Adipocyte (in vitro differentiated cells): Measurements from ENCODE around the gene KIAA1614.

Experiments used
- DNase-seq: peaks from one replicate; pipeline ENCODE4 v3.0.0-alpha.2; 2015; ENCODE audit warnings: low read depth
- H3K27me3 ChIP-seq: replicated peaks from 2 replicates; pipeline ENCODE4 v1.7.0; 2013; ENCODE audit warnings: mild to moderate bottlenecking, low read length, moderate library complexity; ENCODE audit not compliant: control insufficient read depth, insufficient read depth
- H3K36me3 ChIP-seq: 2 replicates; pipeline ENCODE4 v1.7.0; 2013; ENCODE audit warnings: low read length, mild to moderate bottlenecking, moderate library complexity; ENCODE audit not compliant: control insufficient read depth, insufficient read depth, severe bottlenecking
- H3K4me1 ChIP-seq: 2 replicates; pipeline ENCODE4 v1.7.0; 2013; ENCODE audit warnings: mild to moderate bottlenecking, low read length, moderate library complexity; ENCODE audit not compliant: control insufficient read depth, insufficient read depth
- H3K4me3 ChIP-seq: 2 replicates; pipeline ENCODE4 v1.7.0; 2013; ENCODE audit warnings: mild to moderate bottlenecking, low read length, moderate library complexity
- H3K9ac ChIP-seq: 2 replicates; pipeline ENCODE4 v1.7.0; 2013; ENCODE audit warnings: mild to moderate bottlenecking, low read length, moderate library complexity
- H3K9me3 ChIP-seq: 2 replicates; pipeline ENCODE4 v1.7.0; 2013; ENCODE audit warnings: mild to moderate bottlenecking, low read length, moderate library complexity; ENCODE audit not compliant: control insufficient read depth

The KIAA1614 gene

GRCh38 chr1:180926164-180926981 lies 13.7 kb downstream of the KIAA1614 start:
- Histone ChIP-seq H3K27me3 (no peaks in the 10 kb centered on the region), H3K9me3 (no peaks in the 10 kb centered on the region), H3K9ac (peak overlapping the region; percentile 49), H3K4me3 (no peak overlapping the region), H3K36me3 (peaks cover 10% of the 10 kb centered on the region), H3K4me1 (peaks cover 18% of the 10 kb centered on the region)
- peak; percentile 65 for DNase-seq

GRCh38 chr1:180927348-180927747 lies 14.7 kb downstream of the KIAA1614 start:
- H3K9ac ChIP-seq = no peak overlapping the region
- H3K4me1 ChIP-seq = peaks cover 22% of the 10 kb centered on the region
- DNase-seq = no peak
- no peak overlapping the region for H3K4me3 ChIP-seq
- no peaks in the 10 kb centered on the region for H3K9me3 ChIP-seq
- H3K27me3 ChIP-seq = no peaks in the 10 kb centered on the region
- peaks cover 10% of the 10 kb centered on the region for H3K36me3 ChIP-seq

- Histone ChIP-seq H3K4me1 (peaks cover 24% of the 10 kb centered on the region), H3K9ac (no peak overlapping the region), H3K27me3 (no peaks in the 10 kb centered on the region), H3K36me3 (peaks cover 10% of the 10 kb centered on the region), H3K9me3 (no peaks in the 10 kb centered on the region), H3K4me3 (no peak overlapping the region)
- no peak for DNase-seq
Measured at GRCh38 chr1:180927841-180928240, 15.1 kb downstream of the KIAA1614 start.

- Histone ChIP-seq H3K27me3 (no peaks in the 10 kb centered on the region), H3K9me3 (no peaks in the 10 kb centered on the region), H3K4me3 (no peak overlapping the region), H3K9ac (no peak overlapping the region), H3K4me1 (peaks cover 22% of the 10 kb centered on the region), H3K36me3 (peaks cover 10% of the 10 kb centered on the region)
- DNase-seq = no peak
Measured at GRCh38 chr1:180928331-180929230, 15.9 kb downstream of the KIAA1614 start.

- H3K4me1 ChIP-seq = peaks cover 22% of the 10 kb centered on the region
- no peak overlapping the region for H3K9ac ChIP-seq
- H3K36me3 ChIP-seq = peaks cover 10% of the 10 kb centered on the region
- H3K4me3 ChIP-seq = no peak overlapping the region
- H3K27me3 ChIP-seq = no peaks in the 10 kb centered on the region
- H3K9me3 ChIP-seq = no peaks in the 10 kb centered on the region
- no peak for DNase-seq
Measured at GRCh38 chr1:180929389-180929788, 16.7 kb downstream of the KIAA1614 start.

- H3K4me1 ChIP-seq = peaks cover 21% of the 10 kb centered on the region
- H3K9ac ChIP-seq = no peak overlapping the region
- H3K36me3 ChIP-seq = peaks cover 10% of the 10 kb centered on the region
- H3K9me3 ChIP-seq = no peaks in the 10 kb centered on the region
- no peak overlapping the region for H3K4me3 ChIP-seq
- no peaks in the 10 kb centered on the region for H3K27me3 ChIP-seq
- DNase-seq = no peak
Measured at GRCh38 chr1:180930687-180931086, 18.0 kb downstream of the KIAA1614 start.

GRCh38 chr1:180931529-180931928 lies 18.8 kb downstream of the KIAA1614 start:
- DNase-seq = no peak
- Histone ChIP-seq H3K27me3 (no peaks in the 10 kb centered on the region), H3K4me3 (no peak overlapping the region), H3K9me3 (no peaks in the 10 kb centered on the region), H3K36me3 (peaks cover 14% of the 10 kb centered on the region), H3K9ac (no peak overlapping the region), H3K4me1 (peaks cover 13% of the 10 kb centered on the region)

- H3K4me3 ChIP-seq = no peak overlapping the region
- no peaks in the 10 kb centered on the region for H3K27me3 ChIP-seq
- peaks cover 8% of the 10 kb centered on the region for H3K4me1 ChIP-seq
- DNase-seq = no peak
- H3K9me3 ChIP-seq = no peaks in the 10 kb centered on the region
- H3K9ac ChIP-seq = no peak overlapping the region
- peaks cover 20% of the 10 kb centered on the region for H3K36me3 ChIP-seq
Measured at GRCh38 chr1:180932378-180932777, 19.7 kb downstream of the KIAA1614 start.

- Histone ChIP-seq H3K9me3 (no peaks in the 10 kb centered on the region), H3K4me1 (peaks cover 8% of the 10 kb centered on the region), H3K9ac (no peak overlapping the region), H3K4me3 (no peak overlapping the region), H3K27me3 (no peaks in the 10 kb centered on the region), H3K36me3 (peaks cover 20% of the 10 kb centered on the region)
- no peak for DNase-seq
Measured at GRCh38 chr1:180933141-180933540, 20.4 kb downstream of the KIAA1614 start.

GRCh38 chr1:180934563-180934962 lies 21.9 kb downstream of the KIAA1614 start:
- Histone ChIP-seq H3K4me3 (no peak overlapping the region), H3K4me1 (peaks cover 8% of the 10 kb centered on the region)
- DNase-seq = no peak

GRCh38 chr1:180935326-180936109 lies 22.8 kb downstream of the KIAA1614 start:
- no peak for DNase-seq

More at GRCh38 chr1:180934563-180934962, 21.9 kb downstream of the KIAA1614 start:
- Histone ChIP-seq H3K9ac (no peak overlapping the region), H3K36me3 (peaks cover 19% of the 10 kb centered on the region), H3K27me3 (no peaks in the 10 kb centered on the region), H3K9me3 (no peaks in the 10 kb centered on the region)

More at GRCh38 chr1:180935326-180936109, 22.8 kb downstream of the KIAA1614 start:
- no peak overlapping the region for H3K4me3 ChIP-seq
- no peak overlapping the region for H3K9ac ChIP-seq
- H3K36me3 ChIP-seq = peaks cover 15% of the 10 kb centered on the region
- H3K27me3 ChIP-seq = no peaks in the 10 kb centered on the region
- peaks cover 8% of the 10 kb centered on the region for H3K4me1 ChIP-seq
- no peaks in the 10 kb centered on the region for H3K9me3 ChIP-seq
